ENCODE measurements around the gene ZDHHC11B.
"Not testable (repeated sequence)": the region's sequence is repeated elsewhere in the genome, so short reads cannot be mapped to it uniquely, and the experiment has no call there.

GRCh38 chr5:771841-772546 lies 12.5 kb downstream of the ZDHHC11B start:
- TF ChIP-seq POLR2AphosphoS5, CTCF (IDR thresholded peaks at IDR 0.05): not testable (repeated sequence)
